A172 (cell line): ENCODE data around the gene CASKIN1. TPM values are rescaled to one million over a fixed set of nuclear protein-coding genes. Genes with fewer than 3 reads are reported as not detected.

Experiments
- DNase-seq: peaks from one replicate; pipeline ENCODE4 v3.0.0-alpha.2; 2015; ENCODE audit warnings: low spot score
- total RNA-seq: library from RNA; depleted of rRNA; stranded (reverse); fragments of >200 nt; shearing (Covaris generic); gene quantifications from 2 replicates; pipeline ENCODE4 v1.2.3, GENCODE V29; 2014

Gene CASKIN1
- total RNA-seq, 1 experiment from 2014 or later = 1.5 TPM

DNA sequence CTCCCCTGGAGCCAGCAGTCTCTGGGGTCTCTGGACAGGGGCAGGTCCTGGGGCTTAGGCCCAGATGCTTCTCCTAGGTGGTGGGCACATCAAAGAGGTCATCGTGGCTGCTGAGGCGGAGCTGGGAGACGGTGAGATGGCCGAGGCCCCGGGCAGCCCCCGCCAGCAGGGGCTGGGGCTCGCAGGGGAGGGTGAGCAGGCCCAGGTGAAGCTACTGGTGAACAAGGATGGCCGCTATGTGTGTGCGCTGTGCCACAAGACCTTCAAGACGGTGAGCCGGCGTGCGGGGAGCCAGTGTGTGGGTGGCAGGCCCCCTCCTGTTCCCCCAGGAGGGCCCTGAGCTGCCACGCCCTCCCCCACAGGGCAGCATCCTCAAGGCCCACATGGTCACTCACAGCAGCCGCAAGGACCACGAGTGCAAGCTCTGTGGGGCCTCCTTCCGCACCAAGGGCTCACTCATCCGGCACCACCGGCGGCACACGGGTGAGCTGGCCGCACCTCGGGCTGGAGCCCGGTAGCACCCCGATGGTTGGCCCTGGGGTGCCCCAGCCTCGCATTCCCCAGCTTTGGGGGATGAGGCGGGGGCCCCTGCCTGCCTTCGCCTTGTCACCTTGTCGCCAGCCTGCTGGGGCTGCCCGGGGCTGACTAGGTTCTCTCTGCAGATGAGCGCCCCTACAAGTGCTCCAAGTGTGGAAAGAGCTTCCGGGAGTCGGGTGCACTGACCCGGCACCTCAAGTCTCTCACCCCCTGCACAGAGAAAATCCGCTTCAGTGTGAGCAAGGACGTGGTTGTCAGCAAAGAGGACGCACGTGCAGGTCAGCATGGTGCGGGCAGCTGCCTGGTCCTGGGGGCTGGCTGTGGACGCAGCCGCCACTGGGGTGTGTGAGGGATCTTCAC is 35.9 kb upstream of the CASKIN1 start:
- DNase-seq = no peak

GRCh38 chr16:2231016-2231931 is 34.9 kb upstream of the CASKIN1 start:
- peak; percentile 67 for DNase-seq

DNA sequence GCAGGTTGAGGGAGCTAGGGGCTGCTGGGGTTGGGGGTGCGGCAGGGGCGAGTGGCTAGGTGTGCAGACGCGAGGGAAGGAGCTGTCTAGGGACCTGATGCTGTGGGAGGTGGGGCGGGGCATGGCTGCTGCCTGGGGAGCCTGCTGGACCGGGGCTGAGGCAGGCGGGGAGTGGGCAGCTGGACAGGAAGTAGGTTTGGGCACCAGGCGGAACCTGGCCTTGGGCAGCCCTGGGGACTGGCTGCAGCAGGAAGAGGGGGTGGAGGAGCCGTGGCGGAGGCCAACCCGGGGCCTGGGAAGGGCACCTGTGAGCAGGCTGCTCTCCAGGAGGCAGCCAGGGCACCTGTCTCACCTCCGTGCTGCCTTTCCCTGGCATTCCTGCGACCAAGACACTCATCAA is 34.0 kb upstream of the CASKIN1 start:
- DNase-seq = no peak

GRCh38 chr16:2229632-2230250 is 33.3 kb upstream of the CASKIN1 start:
- DNase-seq = no peak

- DNase-seq = no peak
Measured at GRCh38 chr16:2229091-2229490, 32.7 kb upstream of the CASKIN1 start.

- no peak for DNase-seq
Measured at GRCh38 chr16:2228161-2228824, 31.9 kb upstream of the CASKIN1 start.

- no peak for DNase-seq
Measured at GRCh38 chr16:2226918-2227317, 30.5 kb upstream of the CASKIN1 start.

DNA sequence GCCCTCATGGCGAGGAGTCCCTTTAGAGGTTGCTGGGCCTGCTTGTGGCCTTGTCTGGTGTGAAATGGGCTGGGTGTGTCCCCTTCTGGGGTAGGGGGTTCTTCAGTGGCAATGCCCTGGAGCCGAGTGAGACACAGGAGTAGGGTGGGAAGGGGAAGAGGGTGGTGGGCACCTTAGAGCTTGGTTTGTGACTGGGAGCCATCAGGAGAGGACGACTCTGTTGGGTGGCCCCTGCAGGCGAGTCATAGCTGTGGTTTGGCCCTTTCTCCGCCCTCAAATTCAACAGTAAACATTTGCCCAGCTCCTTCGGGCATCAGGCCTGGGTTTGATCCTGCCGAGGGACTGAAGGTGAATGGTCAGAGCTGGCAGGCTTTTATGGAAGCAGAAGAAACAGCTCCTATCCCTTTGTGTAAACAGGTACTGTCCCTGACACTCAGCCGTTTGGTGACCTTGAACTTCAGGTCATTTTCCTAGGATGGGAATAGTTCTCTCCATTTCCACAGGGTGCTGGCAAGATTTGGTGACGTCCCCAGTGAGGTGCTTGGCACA is 29.9 kb upstream of the CASKIN1 start:
- DNase-seq = no peak

DNA sequence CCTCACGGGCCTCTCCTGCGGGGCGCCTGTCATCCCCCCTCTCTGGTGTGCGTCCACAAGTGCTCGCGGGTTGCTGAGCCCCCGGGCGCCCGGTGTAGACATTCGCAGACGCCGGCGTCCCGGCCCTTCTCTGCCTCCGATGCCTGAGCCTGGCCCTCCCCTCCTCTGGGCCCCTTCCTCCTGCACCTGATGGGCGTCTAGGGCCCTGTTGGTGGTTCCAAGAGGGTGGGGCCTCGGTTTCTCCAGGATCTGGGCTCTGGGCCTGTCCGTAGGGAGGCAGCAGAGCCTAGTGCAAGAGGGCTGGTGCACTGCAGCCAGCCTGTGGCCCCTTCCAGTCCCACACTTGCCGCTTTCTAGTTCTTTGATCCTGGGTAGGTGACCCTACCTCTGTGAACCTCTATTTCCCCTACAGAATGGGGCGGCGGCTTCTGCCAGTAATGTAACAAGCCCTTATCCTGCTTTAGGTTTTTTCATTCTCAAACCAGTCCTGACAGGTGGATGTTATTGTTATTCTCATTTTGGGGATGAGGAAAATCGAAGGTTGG is 27.6 kb upstream of the CASKIN1 start:
- peak; percentile 44 for DNase-seq

DNA sequence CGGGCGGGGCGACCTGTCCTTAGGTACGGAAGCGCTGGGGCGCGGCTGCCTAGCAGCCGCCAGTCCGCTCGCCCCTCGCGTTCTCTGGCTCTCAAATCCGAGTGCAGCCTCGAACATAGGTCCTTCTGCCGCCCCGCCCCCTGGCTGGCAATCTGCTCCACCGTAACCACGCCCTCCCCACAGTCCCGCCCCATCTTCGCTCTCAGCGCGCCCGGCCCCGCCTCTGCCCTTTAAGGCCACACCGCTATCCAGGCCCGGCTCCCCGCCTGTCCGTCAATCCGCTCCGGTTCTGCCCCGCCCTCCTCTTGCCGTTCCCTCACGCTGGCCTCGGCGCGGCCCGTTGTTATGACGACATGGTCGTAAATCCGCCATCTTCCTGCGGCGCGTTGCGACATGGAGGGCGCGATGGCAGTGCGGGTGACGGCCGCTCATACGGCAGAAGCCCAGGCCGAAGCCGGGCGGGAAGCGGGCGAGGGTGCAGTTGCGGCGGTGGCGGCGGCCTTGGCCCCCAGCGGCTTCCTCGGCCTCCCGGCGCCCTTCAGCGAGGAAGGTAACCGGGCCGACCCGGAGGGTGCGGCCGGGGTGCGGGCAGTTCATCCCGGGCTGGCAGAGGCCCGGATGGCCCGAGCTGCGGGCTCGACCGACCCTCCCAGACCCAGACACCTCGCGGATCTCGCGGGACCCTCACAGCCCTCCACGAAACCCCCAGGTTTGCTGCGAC is 27.0 kb upstream of the CASKIN1 start, which contains the start of gene E4F1:
Gene E4F1 (plus strand): TSS at position 371 of the 721 bp plus-strand sequence. CDS start 23 bp downstream, at position 394.
- peak; percentile 98 for DNase-seq

DNA sequence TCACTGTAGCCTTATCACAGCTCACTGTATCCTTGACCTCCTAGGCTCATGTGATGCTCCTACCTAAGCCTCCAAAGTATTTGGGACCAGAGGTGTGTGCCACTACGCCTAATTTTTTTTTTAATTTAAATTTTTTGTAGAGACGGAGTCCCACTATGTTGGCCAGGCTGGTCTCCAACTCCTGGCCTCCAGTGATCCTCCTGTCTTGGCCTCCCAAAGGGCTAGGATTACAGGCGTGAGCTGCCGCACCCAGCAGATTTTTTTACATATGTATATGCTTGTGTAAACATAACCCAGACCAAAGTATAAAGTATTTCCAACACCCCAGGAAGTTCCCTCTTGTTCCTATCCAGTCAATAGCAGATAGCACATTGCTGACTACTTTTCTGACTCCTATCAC is 19.9 kb upstream of the CASKIN1 start:
- DNase-seq = no peak

- no peak for DNase-seq
Measured at GRCh38 chr16:2214719-2214968, 18.2 kb upstream of the CASKIN1 start, which contains the start of gene PGP. TSS of gene PGP (minus strand) at chr16:2214840. CDS start at chr16:2214777, 63 bp downstream.

DNA sequence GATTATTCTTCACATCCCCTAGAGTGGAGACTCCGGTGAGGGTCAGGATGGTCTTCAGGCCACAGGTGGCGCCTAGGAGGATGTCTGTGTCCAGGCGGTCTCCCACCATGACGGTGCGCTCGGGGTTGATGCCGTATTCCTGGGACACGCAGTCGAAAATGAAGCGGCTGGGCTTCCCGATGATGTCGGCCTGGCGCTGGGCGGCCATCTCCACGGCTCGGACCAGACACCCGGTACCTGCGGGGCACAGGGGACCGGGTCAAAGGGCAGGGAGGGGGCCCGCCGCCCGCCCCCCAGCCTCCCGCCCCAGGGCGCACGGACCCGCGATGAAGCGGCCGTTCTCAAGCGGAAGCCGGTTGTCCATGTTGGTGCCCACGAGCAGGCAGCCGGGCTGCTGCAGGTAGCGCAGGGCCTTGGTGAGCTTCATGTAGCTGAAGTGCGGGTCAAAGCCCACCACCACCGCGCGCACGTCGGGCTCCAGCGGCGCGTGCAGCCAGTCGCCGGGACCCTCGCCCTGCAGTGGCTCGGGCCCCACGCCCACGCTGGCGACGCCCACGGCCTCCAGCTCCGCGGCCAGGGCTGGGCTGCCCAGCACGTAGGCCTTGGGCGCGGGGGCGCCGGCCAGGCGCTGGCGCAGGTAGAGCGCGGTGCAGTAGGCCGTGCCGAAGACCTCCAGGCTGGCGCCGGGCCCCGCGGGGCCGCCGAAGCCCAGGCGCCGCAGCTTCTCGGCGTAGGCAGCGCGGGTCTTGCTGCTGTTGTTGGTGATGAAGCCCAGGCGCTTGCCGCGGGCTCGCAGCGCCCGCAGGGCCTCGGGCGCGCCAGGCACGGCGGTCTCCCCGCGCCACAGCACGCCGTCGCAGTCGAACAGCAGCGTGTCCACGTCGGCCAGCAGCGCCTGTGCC is 17.7 kb upstream of the CASKIN1 start:
- no peak for DNase-seq

- DNase-seq = no peak
Measured at GRCh38 chr16:2212362-2213324, 16.2 kb upstream of the CASKIN1 start.

GRCh38 chr16:2211923-2212347 is 15.5 kb upstream of the CASKIN1 start:
- DNase-seq = no peak

GRCh38 chr16:2210386-2211365 is 14.3 kb upstream of the CASKIN1 start, which contains the start of gene BRICD5:
TSS of gene BRICD5 (minus strand) at chr16:2210863. CDS start at chr16:2210833, 30 bp downstream.
- no peak for DNase-seq

- no peak for DNase-seq
Measured at GRCh38 chr16:2210009-2210332, 13.6 kb upstream of the CASKIN1 start.
